ENCODE results near the gene FLRT1. TPM values are rescaled to one million over a fixed set of nuclear protein-coding genes. Genes with fewer than 3 reads are reported as not detected.

Gene FLRT1
- total RNA-seq, 1 experiment from 2014 or later = 0.44 TPM

GRCh38 chr11:64060861-64061444 is 25.2 kb downstream of the FLRT1 start:
- peak in 1 of 2 experiments; percentile 34 for DNase-seq
- Histone ChIP-seq H3K79me2 (ENCODE audit: low read depth) (no peaks in the 10 kb centered on the region), H4K20me1 (ENCODE audit: insufficient read depth) (peaks cover 32% of the 10 kb centered on the region), H3K4me1 (replicated peaks; ENCODE audit: insufficient read depth) (no peaks in the 10 kb centered on the region), H3F3A (ENCODE audit: insufficient read depth, low read depth) (no peaks in the 10 kb centered on the region), H3K36me3 (ENCODE audit: low read depth) (no peaks in the 10 kb centered on the region), H3K9me2 (ENCODE audit: insufficient read depth) (no peaks in the 10 kb centered on the region), H3K4me3 (no peak overlapping the region), H3K4me2 (no peak overlapping the region), H3K9me3 (ENCODE audit: insufficient read depth, low read depth) (no peaks in the 10 kb centered on the region), H2AFZ (no peak overlapping the region), H3K27ac (no peak overlapping the region), H3K27me3 (ENCODE audit: insufficient read depth, low read depth) (no peaks in the 10 kb centered on the region)
- BruUV-seq (replicated peaks) = no TSS peak
- CTCF ChIA-PET = no interaction called here
- POLR2A ChIA-PET (ENCODE audit: unreplicated experiment) = interaction anchor here (0.6 kb wide), 2 partner anchors 41 to 180 kb away, joined by 4 to 6 read pairs; partner anchors contain the start of gene FKBP2
- TF ChIP-seq CTCF (conservative IDR thresholded peaks at IDR 0.05) (no peak), EZH2 (IDR thresholded peaks at IDR 0.05; ENCODE audit: low read depth) (no peak)
- intact Hi-C loops (cut with micrococcal nuclease; ENCODE audit: unreplicated experiment) = no loop called here

- Histone ChIP-seq H3K27ac (no peak overlapping the region), H3F3A (ENCODE audit: insufficient read depth, low read depth) (no peaks in the 10 kb centered on the region), H2AFZ (no peak overlapping the region), H4K20me1 (ENCODE audit: insufficient read depth) (peaks cover 37% of the 10 kb centered on the region), H3K27me3 (ENCODE audit: insufficient read depth, low read depth) (no peaks in the 10 kb centered on the region), H3K79me2 (ENCODE audit: low read depth) (no peaks in the 10 kb centered on the region), H3K4me1 (replicated peaks; ENCODE audit: insufficient read depth) (no peaks in the 10 kb centered on the region), H3K9me3 (ENCODE audit: insufficient read depth, low read depth) (no peaks in the 10 kb centered on the region), H3K4me3 (no peak overlapping the region), H3K4me2 (no peak overlapping the region), H3K36me3 (ENCODE audit: low read depth) (no peaks in the 10 kb centered on the region), H3K9me2 (ENCODE audit: insufficient read depth) (no peaks in the 10 kb centered on the region)
- no peak for DNase-seq
- BruUV-seq (replicated peaks) = no TSS peak
- ChIA-PET CTCF (no interaction called here), POLR2A (ENCODE audit: unreplicated experiment) (no interaction called here)
- no peak for TF ChIP-seq EZH2 (IDR thresholded peaks at IDR 0.05; ENCODE audit: low read depth)
- TF ChIP-seq CTCF (conservative IDR thresholded peaks at IDR 0.05) = no peak
- intact Hi-C loops (cut with micrococcal nuclease; ENCODE audit: unreplicated experiment) = no loop called here
These were observed 26.7 kb downstream of the FLRT1 start for GRCh38 chr11:64062185-64063039.

GRCh38 chr11:64063777-64064176 is 28.0 kb downstream of the FLRT1 start:
- H2AFZ ChIP-seq = no peak overlapping the region
- no peak for DNase-seq
- no peaks in the 10 kb centered on the region for H3K27me3 ChIP-seq (ENCODE audit: insufficient read depth, low read depth)
- no peaks in the 10 kb centered on the region for H3K4me1 ChIP-seq (replicated peaks; ENCODE audit: insufficient read depth)
- intact Hi-C loops (cut with micrococcal nuclease; ENCODE audit: unreplicated experiment) = no loop called here
- H3F3A ChIP-seq (ENCODE audit: insufficient read depth, low read depth) = no peaks in the 10 kb centered on the region
- no peaks in the 10 kb centered on the region for H3K36me3 ChIP-seq (ENCODE audit: low read depth)
- H3K4me2 ChIP-seq = no peak overlapping the region
- no peaks in the 10 kb centered on the region for H3K79me2 ChIP-seq (ENCODE audit: low read depth)
- ChIA-PET POLR2A (ENCODE audit: unreplicated experiment) (no interaction called here), CTCF (no interaction called here)
- no peaks in the 10 kb centered on the region for H3K9me3 ChIP-seq (ENCODE audit: insufficient read depth, low read depth)
- no peak overlapping the region for H3K4me3 ChIP-seq
- H3K9me2 ChIP-seq (ENCODE audit: insufficient read depth) = no peaks in the 10 kb centered on the region
- BruUV-seq (replicated peaks) = no TSS peak
- H3K27ac ChIP-seq = no peak overlapping the region
- H4K20me1 ChIP-seq (ENCODE audit: insufficient read depth) = peaks cover 49% of the 10 kb centered on the region
- TF ChIP-seq EZH2 (IDR thresholded peaks at IDR 0.05; ENCODE audit: low read depth) = no peak
- TF ChIP-seq CTCF (conservative IDR thresholded peaks at IDR 0.05) = no peak
